PC-3 (cell line): ENCODE results near the gene CPEB1. TPM values are rescaled to one million over a fixed set of nuclear protein-coding genes. Genes with fewer than 3 reads are reported as not detected.

ENCODE experiments used
- ATAC-seq: fragments of 200-7000 bp; cut with Tn5 transposase; 2 replicates; pipeline ENCODE4 v1.9.1; 2020; ENCODE audit warnings: mild to moderate bottlenecking, moderate library complexity
- BruUV-seq: library from RNA; stranded (reverse); fragments of 400-500 nt; replicated peaks from 2 replicates; lab custom pipeline; 2021; lab: Mats Ljungman, UMichigan
- CTCF ChIA-PET: fragments of 300-600 bp; sonication (Branson Sonifier 250); formaldehyde crosslinking; loops from one replicate; lab custom pipeline; 2022; ENCODE audit warnings: antibody characterized with exemption; lab: Charles Lee
- POLR2A ChIA-PET: fragments of 300-600 bp; sonication (Branson Sonifier 250); formaldehyde crosslinking; loops from one replicate; lab custom pipeline; 2022; ENCODE audit warnings: antibody characterized with exemption; ENCODE audit not compliant: unreplicated experiment; lab: Charles Lee
- DNase-seq: peaks from one replicate; pipeline ENCODE4 v3.0.0-alpha.2; 2015
- H2AFZ ChIP-seq: fragments of 300-600 bp; sonication (generic); 2 replicates; pipeline ENCODE4 v1.6.0; 2016; ENCODE audit warnings: antibody characterized with exemption, low read length
- H3F3A ChIP-seq: fragments of 300-600 bp; sonication (generic); one replicate; pipeline ENCODE4 v1.6.0; 2017; ENCODE audit warnings: antibody characterized with exemption, low read length, control low read depth, mild to moderate bottlenecking; ENCODE audit not compliant: unreplicated experiment
- H3K27ac ChIP-seq: fragments of 300-600 bp; sonication (generic); 2 replicates; pipeline ENCODE4 v1.5.1; 2016; ENCODE audit warnings: mild to moderate bottlenecking, low read length
- H3K27me3 ChIP-seq: fragments of 300-600 bp; sonication (generic); 2 replicates; pipeline ENCODE4 v1.6.1; 2016; ENCODE audit warnings: low read length, mixed read lengths
- H3K36me3 ChIP-seq: fragments of 300-600 bp; sonication (generic); 2 replicates; pipeline ENCODE4 v1.6.1; 2016; ENCODE audit warnings: low read depth, mixed run types, low read length, mixed read lengths
- H3K4me1 ChIP-seq: fragments of 300-600 bp; sonication (generic); 2 replicates; pipeline ENCODE4 v1.5.1; 2016; ENCODE audit warnings: low read length; ENCODE audit not compliant: insufficient read depth
- H3K4me2 ChIP-seq: fragments of 300-600 bp; sonication (generic); 2 replicates; pipeline ENCODE4 v1.6.0; 2016; ENCODE audit warnings: low read length
- H3K4me3 ChIP-seq: fragments of 300-600 bp; sonication (generic); 2 replicates; pipeline ENCODE4 v1.5.1; 2016; ENCODE audit warnings: mild to moderate bottlenecking, low read length, mixed read lengths
- H3K79me2 ChIP-seq: fragments of 300-600 bp; sonication (generic); 2 replicates; pipeline ENCODE4 v1.6.1; 2017; ENCODE audit warnings: low read length, mixed read lengths
- H3K9ac ChIP-seq: fragments of 300-600 bp; sonication (generic); 2 replicates; pipeline ENCODE4 v1.6.0; 2016; ENCODE audit warnings: mild to moderate bottlenecking, low read length
- H3K9me2 ChIP-seq: fragments of 300-600 bp; sonication (generic); replicated peaks from 2 replicates; pipeline ENCODE4 v1.6.1; 2016; ENCODE audit warnings: mixed run types, low read length, mixed read lengths
- H3K9me3 ChIP-seq: fragments of 300-600 bp; sonication (generic); 2 replicates; pipeline ENCODE4 v1.6.1; 2016; ENCODE audit warnings: low read length, mixed read lengths
- H4K20me1 ChIP-seq: fragments of 300-600 bp; sonication (generic); 2 replicates; pipeline ENCODE4 v1.6.1; 2016; ENCODE audit warnings: low read length, mixed read lengths
- EZH2 ChIP-seq: fragments of 300-600 bp; sonication (generic); IDR thresholded peaks from one replicate; pipeline ENCODE4 v1.6.1; 2017; ENCODE audit warnings: antibody characterized with exemption, mild to moderate bottlenecking, low read length; ENCODE audit not compliant: unreplicated experiment
- EZH2phosphoT487 ChIP-seq: fragments of 300-600 bp; sonication (generic); IDR thresholded peaks from 2 replicates; pipeline ENCODE4 v1.6.1; 2018; ENCODE audit warnings: mild to moderate bottlenecking, antibody characterized with exemption, low read length, borderline replicate concordance
- intact Hi-C: fragments of 100-400 bp; cut with micrococcal nuclease; formaldehyde crosslinking; loops from 2 replicates; pipeline ENCODE4 v1.9.0; 2023
- total RNA-seq: library from RNA; depleted of rRNA; stranded (reverse); fragments of >200 nt; gene quantifications from 2 replicates; pipeline ENCODE4 v1.2.3, GENCODE V29; 2014
- TF ChIP-seq, protein P1 (sequence below): fragments of 300-600 bp; sonication (generic); conservative IDR thresholded peaks from 2 replicates; pipeline ENCODE4 v1.5.1; 2017; ENCODE audit warnings: antibody characterized with exemption, low read depth, mild to moderate bottlenecking, low read length

Gene CPEB1
- total RNA-seq, 1 experiment from 2014 or later, result 3.3 TPM

DNA sequence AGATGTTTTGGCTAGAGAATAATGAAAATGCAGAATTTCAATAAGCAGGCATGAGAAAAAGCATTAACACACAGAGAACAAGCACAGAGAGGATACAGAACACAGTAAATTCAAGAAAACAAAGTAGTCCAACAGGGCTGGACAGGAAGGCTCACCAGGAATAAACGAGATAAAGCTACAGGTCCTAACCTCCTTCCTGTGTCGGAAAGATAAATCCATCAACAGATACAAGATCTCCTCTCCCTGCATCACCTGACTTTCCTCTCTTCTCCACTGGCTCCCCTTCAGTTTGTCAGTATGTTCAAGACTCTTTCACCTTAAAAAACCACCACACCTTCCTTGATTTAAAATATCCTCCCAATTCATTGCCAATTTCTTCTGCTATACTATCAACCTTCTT is 11.4 kb downstream of the CPEB1 start:
- intact Hi-C loops, result no loop called here

DNA sequence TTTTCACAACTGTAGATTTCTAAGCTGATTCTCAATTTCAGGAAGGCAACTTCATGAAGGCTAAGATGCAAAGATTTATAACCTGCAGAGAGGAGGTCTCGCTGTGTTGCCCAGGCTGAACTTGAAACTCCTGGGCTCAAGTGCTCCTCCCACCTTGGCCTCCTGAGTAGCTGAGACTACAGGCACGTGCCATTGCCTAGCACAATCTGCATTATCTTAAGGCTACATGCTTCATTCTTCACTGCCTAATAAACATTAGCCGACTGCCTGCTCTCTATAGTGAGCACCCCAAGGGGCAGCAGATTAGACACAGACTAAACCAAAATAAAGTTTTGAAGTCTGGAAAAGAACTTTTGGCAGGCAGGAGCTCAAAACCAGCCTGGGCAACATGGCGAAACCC is 17.1 kb downstream of the CPEB1 start:
- ChIA-PET CTCF (no interaction called here), POLR2A (no interaction called here)
- Histone ChIP-seq H3K9me2 (no peaks in the 10 kb centered on the region), H3K4me2 (no peak overlapping the region), H3K4me1 (no peaks in the 10 kb centered on the region), H3K4me3 (no peak overlapping the region), H3K9me3 (no peaks in the 10 kb centered on the region), H3K9ac (no peak overlapping the region), H3K27me3 (peaks cover under 1% of the 10 kb centered on the region; the same call in 1 of the 2 replicates), H3K36me3 (no peaks in the 10 kb centered on the region), H3K27ac (no peak overlapping the region), H3F3A (no peaks in the 10 kb centered on the region), H2AFZ (no peak overlapping the region), H4K20me1 (no peaks in the 10 kb centered on the region), H3K79me2 (no peaks in the 10 kb centered on the region)
- no TSS peak for BruUV-seq
- no peak for ATAC-seq
- TF ChIP-seq EZH2phosphoT487 (no peak), EZH2 (no peak)
- TF ChIP-seq, protein P1, sequence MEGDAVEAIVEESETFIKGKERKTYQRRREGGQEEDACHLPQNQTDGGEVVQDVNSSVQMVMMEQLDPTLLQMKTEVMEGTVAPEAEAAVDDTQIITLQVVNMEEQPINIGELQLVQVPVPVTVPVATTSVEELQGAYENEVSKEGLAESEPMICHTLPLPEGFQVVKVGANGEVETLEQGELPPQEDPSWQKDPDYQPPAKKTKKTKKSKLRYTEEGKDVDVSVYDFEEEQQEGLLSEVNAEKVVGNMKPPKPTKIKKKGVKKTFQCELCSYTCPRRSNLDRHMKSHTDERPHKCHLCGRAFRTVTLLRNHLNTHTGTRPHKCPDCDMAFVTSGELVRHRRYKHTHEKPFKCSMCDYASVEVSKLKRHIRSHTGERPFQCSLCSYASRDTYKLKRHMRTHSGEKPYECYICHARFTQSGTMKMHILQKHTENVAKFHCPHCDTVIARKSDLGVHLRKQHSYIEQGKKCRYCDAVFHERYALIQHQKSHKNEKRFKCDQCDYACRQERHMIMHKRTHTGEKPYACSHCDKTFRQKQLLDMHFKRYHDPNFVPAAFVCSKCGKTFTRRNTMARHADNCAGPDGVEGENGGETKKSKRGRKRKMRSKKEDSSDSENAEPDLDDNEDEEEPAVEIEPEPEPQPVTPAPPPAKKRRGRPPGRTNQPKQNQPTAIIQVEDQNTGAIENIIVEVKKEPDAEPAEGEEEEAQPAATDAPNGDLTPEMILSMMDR, result no peak
- intact Hi-C loops, result no loop called here
- no peak for DNase-seq

More for the DNA sequence above, 11.4 kb downstream of the CPEB1 start:
- Histone ChIP-seq H3K79me2 (no peaks in the 10 kb centered on the region), H3K9me3 (no peaks in the 10 kb centered on the region), H3K27me3 (peaks cover 55% of the 10 kb centered on the region), H3K27ac (no peak overlapping the region), H4K20me1 (no peaks in the 10 kb centered on the region), H3K4me2 (no peak overlapping the region), H3K9ac (no peak overlapping the region), H3K4me3 (no peak overlapping the region), H3F3A (no peaks in the 10 kb centered on the region), H3K4me1 (no peaks in the 10 kb centered on the region), H2AFZ (no peak overlapping the region), H3K36me3 (no peaks in the 10 kb centered on the region), H3K9me2 (no peaks in the 10 kb centered on the region)
- ChIA-PET POLR2A (interaction anchor here (0.6 kb wide), 1 partner anchor 115 kb away, joined by 4 read pairs; no protein-coding TSS in a partner anchor), CTCF (no interaction called here)
- DNase-seq, result no peak
- no TSS peak for BruUV-seq
- TF ChIP-seq, protein P1, result no peak
- TF ChIP-seq EZH2 (no peak), EZH2phosphoT487 (no peak)
- ATAC-seq, result no peak

DNA sequence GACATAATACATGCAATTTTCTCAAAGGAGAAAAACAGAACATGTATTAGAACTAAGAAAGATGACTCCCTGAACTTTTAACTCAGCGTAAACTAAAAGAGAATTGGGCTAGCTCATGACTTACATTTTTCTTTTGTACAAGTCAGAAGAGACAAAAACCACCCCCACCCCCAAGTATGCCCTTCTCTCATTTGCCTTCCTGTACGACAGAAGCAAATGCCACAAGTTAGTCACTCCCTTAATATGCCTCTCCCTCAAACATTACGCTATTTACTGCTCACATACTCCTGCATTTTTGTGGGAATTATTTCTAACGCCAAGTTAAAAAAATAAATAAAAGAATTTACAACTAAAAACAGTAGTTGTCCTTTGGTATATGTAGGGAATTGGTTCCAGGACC is 22.0 kb downstream of the CPEB1 start:
- H3K36me3 ChIP-seq, result no peaks in the 10 kb centered on the region
- H3K9ac ChIP-seq, result no peak overlapping the region
- intact Hi-C loops, result no loop called here
- ChIA-PET CTCF (no interaction called here), POLR2A (no interaction called here)
- no peak overlapping the region for H3K4me3 ChIP-seq
- no peaks in the 10 kb centered on the region for H3K79me2 ChIP-seq
- DNase-seq, result no peak
- H3K27ac ChIP-seq, result no peak overlapping the region
- no peaks in the 10 kb centered on the region for H4K20me1 ChIP-seq
- TF ChIP-seq, protein P1, result no peak
- TF ChIP-seq EZH2 (no peak), EZH2phosphoT487 (no peak)
- BruUV-seq, result no TSS peak
- no peak overlapping the region for H2AFZ ChIP-seq
- H3K9me2 ChIP-seq, result no peaks in the 10 kb centered on the region
- no peaks in the 10 kb centered on the region for H3K4me1 ChIP-seq
- no peak for ATAC-seq
- no peaks in the 10 kb centered on the region for H3K9me3 ChIP-seq
- no peaks in the 10 kb centered on the region for H3F3A ChIP-seq
- no peaks in the 10 kb centered on the region for H3K27me3 ChIP-seq
- no peak overlapping the region for H3K4me2 ChIP-seq
